ENCODE data around the gene FCRLB. TPM values are rescaled to one million over a fixed set of nuclear protein-coding genes. Genes with fewer than 3 reads are reported as not detected.

The FCRLB gene
- total and polyA plus RNA-seq, 2 donors from 2014 or later: 2.3 to 2.8 TPM

DNA sequence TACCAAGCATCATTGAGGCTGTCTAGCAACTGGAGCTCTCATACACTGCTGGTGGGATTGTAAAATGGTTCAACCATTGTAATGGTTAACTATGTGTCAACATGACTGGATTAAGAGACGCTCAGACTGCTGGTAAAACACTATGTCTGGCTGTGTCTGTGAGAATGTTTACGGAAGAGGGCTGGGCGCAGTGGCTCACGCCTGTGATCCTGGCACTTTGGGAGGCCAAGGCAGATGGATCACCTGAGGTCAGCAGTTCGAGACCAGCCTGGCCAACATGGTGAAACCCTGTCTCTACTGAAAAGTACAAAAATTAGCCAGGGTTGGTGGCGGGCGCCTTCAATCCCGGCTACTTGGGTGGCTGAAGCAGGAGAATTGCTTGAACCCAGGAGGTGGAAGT lies 19.1 kb upstream of the FCRLB start:
- FAIRE-seq: no peak

DNA sequence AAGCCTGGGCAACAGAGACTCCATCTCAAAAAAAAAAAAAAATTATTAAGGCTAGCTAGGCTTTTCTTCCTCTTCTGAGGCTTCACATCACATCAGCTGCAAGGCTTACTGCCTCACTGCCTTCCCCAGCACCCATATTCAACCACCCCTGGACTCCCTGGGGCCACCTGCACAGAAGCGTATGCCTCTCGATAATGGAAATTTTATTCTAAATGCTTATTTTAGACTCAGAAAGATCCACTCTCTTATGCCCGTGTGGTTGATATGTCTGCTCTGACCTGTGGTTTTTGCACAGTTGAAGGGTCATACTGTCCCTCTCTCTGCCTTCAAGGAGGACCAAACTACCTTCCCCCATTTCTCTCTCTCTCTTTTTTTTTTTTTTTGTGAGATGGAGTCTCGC lies 15.8 kb upstream of the FCRLB start:
- no peaks in the 10 kb centered on the region for H3K27me3 ChIP-seq (ENCODE audit: control insufficient read depth, insufficient read depth, low read length)
- DNase-seq: no peak
- H3K9ac ChIP-seq (ENCODE audit: low read length in 3 of 3): no peak overlapping the region
- intact Hi-C loops (cut with DNase I): no loop called here
- H3K27ac ChIP-seq (ENCODE audit: low read depth in 2 of 2, low read length in 2 of 2): no peak overlapping the region
- no peaks in the 10 kb centered on the region for H3K9me3 ChIP-seq (ENCODE audit: control insufficient read depth in 2 of 3, insufficient read depth in 1 of 3, low read length in 3 of 3)
- H3K36me3 ChIP-seq (ENCODE audit: control insufficient read depth in 2 of 3, insufficient read depth in 3 of 3, low read length in 3 of 3): no peaks in the 10 kb centered on the region
- TF ChIP-seq, protein P1, sequence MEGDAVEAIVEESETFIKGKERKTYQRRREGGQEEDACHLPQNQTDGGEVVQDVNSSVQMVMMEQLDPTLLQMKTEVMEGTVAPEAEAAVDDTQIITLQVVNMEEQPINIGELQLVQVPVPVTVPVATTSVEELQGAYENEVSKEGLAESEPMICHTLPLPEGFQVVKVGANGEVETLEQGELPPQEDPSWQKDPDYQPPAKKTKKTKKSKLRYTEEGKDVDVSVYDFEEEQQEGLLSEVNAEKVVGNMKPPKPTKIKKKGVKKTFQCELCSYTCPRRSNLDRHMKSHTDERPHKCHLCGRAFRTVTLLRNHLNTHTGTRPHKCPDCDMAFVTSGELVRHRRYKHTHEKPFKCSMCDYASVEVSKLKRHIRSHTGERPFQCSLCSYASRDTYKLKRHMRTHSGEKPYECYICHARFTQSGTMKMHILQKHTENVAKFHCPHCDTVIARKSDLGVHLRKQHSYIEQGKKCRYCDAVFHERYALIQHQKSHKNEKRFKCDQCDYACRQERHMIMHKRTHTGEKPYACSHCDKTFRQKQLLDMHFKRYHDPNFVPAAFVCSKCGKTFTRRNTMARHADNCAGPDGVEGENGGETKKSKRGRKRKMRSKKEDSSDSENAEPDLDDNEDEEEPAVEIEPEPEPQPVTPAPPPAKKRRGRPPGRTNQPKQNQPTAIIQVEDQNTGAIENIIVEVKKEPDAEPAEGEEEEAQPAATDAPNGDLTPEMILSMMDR (IDR thresholded peaks at IDR 0.05; ENCODE audit: borderline replicate concordance, extremely low read depth, insufficient read depth): no peak
- no peak for FAIRE-seq
- no peak overlapping the region for H3K4me3 ChIP-seq (ENCODE audit: low read length in 3 of 3)
- H3K4me1 ChIP-seq (ENCODE audit: control insufficient read depth in 2 of 3, insufficient read depth in 2 of 3, low read depth in 1 of 3, low read length in 3 of 3): no peaks in the 10 kb centered on the region

More for the DNA sequence above, 19.1 kb upstream of the FCRLB start:
- Histone ChIP-seq H3K27me3 (ENCODE audit: control insufficient read depth, insufficient read depth, low read length) (no peaks in the 10 kb centered on the region), H3K4me1 (ENCODE audit: control insufficient read depth in 2 of 3, insufficient read depth in 2 of 3, low read depth in 1 of 3, low read length in 3 of 3) (no peaks in the 10 kb centered on the region), H3K9me3 (ENCODE audit: control insufficient read depth in 2 of 3, insufficient read depth in 1 of 3, low read length in 3 of 3) (no peaks in the 10 kb centered on the region), H3K36me3 (ENCODE audit: control insufficient read depth in 2 of 3, insufficient read depth in 3 of 3, low read length in 3 of 3) (no peaks in the 10 kb centered on the region), H3K27ac (ENCODE audit: low read depth in 2 of 2, low read length in 2 of 2) (no peak overlapping the region), H3K4me3 (ENCODE audit: low read length in 3 of 3) (no peak overlapping the region), H3K9ac (ENCODE audit: low read length in 3 of 3) (no peak overlapping the region)
- intact Hi-C loops (cut with DNase I): no loop called here
- DNase-seq: peak in 3 of 5 donors; percentile 29 to 62 (median 58)
- TF ChIP-seq, protein P1 (IDR thresholded peaks at IDR 0.05; ENCODE audit: borderline replicate concordance, extremely low read depth, insufficient read depth): no peak

DNA sequence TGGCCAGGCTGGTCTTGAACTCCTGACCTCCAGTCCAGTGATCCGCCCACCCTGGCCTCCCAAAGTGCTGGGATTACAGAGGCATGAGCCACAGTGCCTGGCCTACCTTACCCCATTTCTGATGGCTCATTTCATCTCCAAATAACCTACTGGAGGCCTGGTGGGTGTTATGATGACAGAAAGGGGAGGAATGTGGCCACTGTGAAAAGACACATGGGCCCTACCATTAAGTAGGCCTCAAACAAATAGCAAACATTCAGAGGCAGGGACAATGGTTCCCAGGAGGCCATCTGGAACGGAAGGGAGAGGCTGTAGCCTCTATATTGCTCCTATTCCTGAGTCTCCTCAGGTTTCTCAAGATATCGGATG lies 15.2 kb upstream of the FCRLB start:
- TF ChIP-seq, protein P1 (IDR thresholded peaks at IDR 0.05; ENCODE audit: borderline replicate concordance, extremely low read depth, insufficient read depth): no peak
- H3K36me3 ChIP-seq (ENCODE audit: control insufficient read depth in 2 of 3, insufficient read depth in 3 of 3, low read length in 3 of 3): no peaks in the 10 kb centered on the region
- H3K4me1 ChIP-seq (ENCODE audit: control insufficient read depth in 2 of 3, insufficient read depth in 2 of 3, low read depth in 1 of 3, low read length in 3 of 3): no peaks in the 10 kb centered on the region
- H3K27me3 ChIP-seq (ENCODE audit: control insufficient read depth, insufficient read depth, low read length): no peaks in the 10 kb centered on the region
- FAIRE-seq: no peak
- intact Hi-C loops (cut with DNase I): no loop called here
- H3K27ac ChIP-seq (ENCODE audit: low read depth in 2 of 2, low read length in 2 of 2): no peak overlapping the region
- no peaks in the 10 kb centered on the region for H3K9me3 ChIP-seq (ENCODE audit: control insufficient read depth in 2 of 3, insufficient read depth in 1 of 3, low read length in 3 of 3)
- H3K4me3 ChIP-seq (ENCODE audit: low read length in 3 of 3): no peak overlapping the region
- no peak for DNase-seq
- H3K9ac ChIP-seq (ENCODE audit: low read length in 3 of 3): no peak overlapping the region

Measured in kidney (tissue), 14 donors.